Sigmoid colon (tissue), 4 donors: Measurements from ENCODE around the gene ANO4.

Experiments
- EP300 ChIP-seq, 4 donors: sonication (generic); formaldehyde crosslinking; IDR thresholded peaks; one replicate each; pipeline ENCODE4 v1.6.1; 2017; ENCODE audit warnings: antibody characterized with exemption in 4 of 4
- POLR2A ChIP-seq, 2 donors: fragments of 450-650 bp; IDR thresholded peaks; one replicate each; pipeline ENCODE4 v1.6.1; 2016; ENCODE audit warnings: antibody characterized with exemption in 2 of 2, mild to moderate bottlenecking in 2 of 2, moderate library complexity in 2 of 2
- POLR2AphosphoS5 ChIP-seq, 4 donors: sonication (generic); formaldehyde crosslinking; IDR thresholded peaks; one replicate each; pipeline ENCODE4 v1.6.1; 2017; ENCODE audit warnings: antibody characterized with exemption in 4 of 4
- TF ChIP-seq, protein P1 (sequence below), 4 experiments: fragments of 450-650 bp in 3 of 4; fragments of 200-600 bp in 1 of 4; IDR thresholded peaks; one replicate each; pipeline ENCODE4 v1.5.1; 2016 to 2019; ENCODE audit warnings: antibody characterized with exemption in 4 of 4, mild to moderate bottlenecking in 3 of 4, moderate library complexity in 2 of 4

DNA sequence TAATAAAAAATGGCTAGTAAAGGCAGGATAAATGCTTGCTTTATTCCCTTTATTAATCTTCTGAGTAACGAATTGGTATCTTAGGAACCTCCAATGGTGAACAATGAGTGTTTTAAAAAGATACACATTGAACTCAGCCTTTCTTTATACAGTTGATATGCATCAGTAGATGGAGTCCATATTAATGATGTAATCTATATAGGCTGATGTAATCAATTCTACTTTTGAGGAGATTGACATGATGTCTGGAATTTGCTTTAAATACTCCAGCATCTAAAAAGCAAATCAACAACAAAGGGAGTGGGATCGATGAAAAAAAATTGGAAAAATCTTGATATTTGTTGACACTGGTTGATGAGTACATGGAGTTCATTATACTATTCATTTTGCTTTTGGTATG lies 106.2 kb downstream of the ANO4 start:
- TF ChIP-seq POLR2AphosphoS5 (IDR thresholded peaks at IDR 0.05) (no peak), POLR2A (IDR thresholded peaks at IDR 0.05) (no peak), EP300 (IDR thresholded peaks at IDR 0.05) (no peak)
- TF ChIP-seq, protein P1, sequence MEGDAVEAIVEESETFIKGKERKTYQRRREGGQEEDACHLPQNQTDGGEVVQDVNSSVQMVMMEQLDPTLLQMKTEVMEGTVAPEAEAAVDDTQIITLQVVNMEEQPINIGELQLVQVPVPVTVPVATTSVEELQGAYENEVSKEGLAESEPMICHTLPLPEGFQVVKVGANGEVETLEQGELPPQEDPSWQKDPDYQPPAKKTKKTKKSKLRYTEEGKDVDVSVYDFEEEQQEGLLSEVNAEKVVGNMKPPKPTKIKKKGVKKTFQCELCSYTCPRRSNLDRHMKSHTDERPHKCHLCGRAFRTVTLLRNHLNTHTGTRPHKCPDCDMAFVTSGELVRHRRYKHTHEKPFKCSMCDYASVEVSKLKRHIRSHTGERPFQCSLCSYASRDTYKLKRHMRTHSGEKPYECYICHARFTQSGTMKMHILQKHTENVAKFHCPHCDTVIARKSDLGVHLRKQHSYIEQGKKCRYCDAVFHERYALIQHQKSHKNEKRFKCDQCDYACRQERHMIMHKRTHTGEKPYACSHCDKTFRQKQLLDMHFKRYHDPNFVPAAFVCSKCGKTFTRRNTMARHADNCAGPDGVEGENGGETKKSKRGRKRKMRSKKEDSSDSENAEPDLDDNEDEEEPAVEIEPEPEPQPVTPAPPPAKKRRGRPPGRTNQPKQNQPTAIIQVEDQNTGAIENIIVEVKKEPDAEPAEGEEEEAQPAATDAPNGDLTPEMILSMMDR (IDR thresholded peaks at IDR 0.05): no peak
